GM19023 (cell line): Measurements from ENCODE around the gene LILRB1.
A peak's percentile ranks its signal among the peaks of the same experiment; 100 is the strongest.
"Not testable (repeated sequence)": the region's sequence is repeated elsewhere in the genome, so short reads cannot be mapped to it uniquely, and the experiment has no call there.

Experiments
- ATAC-seq: cut with Tn5 transposase; IDR thresholded peaks from one replicate; pipeline ENCODE4 v1.9.1; 2021; ENCODE audit warnings: mild to moderate bottlenecking, moderate library complexity; ENCODE audit not compliant: unreplicated experiment

Gene LILRB1

DNA sequence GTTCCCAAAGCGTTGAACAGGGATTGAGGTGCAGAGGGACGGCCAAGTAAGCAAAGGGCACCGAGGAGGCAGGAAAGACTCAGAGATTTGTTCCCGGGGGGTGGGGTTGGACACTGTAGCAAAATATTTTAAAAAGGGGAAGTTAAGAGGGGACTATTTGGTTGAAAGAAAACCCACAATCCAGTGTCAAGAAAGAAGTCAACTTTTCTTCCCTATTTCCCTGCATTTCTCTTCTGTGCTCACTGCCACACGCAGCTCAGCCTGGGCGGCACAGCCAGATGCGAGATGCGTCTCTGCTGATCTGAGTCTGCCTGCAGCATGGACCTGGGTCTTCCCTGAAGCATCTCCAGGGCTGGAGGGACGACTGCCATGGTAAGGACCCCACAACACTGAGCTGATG lies at the start of gene LILRB1:
LILRB1 (plus strand) TSS at position 223 of the 400 bp plus-strand sequence. CDS start 590 bp downstream, outside the sequence.
- ATAC-seq = not testable (repeated sequence)

DNA sequence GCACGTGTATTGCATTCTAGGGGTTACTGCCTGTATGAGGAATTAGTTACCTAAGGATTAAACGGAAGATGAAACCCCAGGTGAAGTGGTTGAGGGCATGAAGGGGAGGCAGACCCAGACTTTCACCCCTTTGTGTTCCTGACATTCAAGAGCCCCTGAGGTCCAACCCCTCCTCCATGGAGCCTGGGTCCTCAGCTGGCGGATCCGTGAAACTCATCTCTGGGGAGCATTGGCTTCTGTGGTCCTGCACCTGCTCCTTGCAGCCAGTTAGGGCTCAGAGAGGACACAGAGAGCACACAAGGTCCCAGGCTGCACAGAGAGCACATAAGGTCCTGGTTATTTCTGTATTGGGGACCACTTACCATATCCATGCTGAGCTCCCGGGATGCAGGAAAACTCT lies 43.9 kb upstream of the LILRB1 start:
- ATAC-seq = no peak

DNA sequence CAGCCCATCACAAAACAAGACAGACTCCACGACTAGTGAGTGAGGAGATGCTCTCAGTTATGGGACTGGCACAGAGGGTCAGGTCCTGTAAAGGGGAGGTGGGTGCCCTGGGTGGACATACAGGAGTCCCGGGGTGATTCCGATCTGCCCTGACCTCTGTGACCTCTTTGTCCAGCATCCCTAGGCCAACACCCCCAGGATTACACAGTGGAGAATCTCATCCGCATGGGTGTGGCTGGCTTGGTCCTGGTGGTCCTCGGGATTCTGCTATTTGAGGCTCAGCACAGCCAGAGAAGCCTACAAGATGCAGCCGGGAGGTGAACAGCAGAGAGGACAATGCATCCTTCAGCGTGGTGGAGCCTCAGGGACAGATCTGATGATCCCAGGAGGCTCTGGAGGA lies 43.3 kb upstream of the LILRB1 start:
- ATAC-seq = no peak

DNA sequence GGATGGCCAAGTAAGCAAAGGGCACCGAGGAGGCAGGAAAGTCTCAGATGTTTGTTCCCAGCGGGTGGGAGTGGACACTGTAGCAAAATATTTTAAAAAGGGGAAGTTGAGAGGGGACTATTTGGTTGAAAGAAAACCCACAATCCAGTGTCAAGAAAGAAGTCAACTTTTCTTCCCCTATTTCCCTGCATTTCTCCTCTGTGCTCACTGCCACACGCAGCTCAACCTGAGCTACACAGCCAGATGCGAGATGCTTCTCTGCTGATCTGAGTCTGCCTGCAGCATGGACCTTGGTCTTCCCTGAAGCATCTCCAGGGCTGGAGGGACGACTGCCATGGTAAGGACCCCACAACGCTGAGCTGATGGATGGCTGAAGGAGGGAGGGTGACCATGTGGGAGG lies 36.8 kb upstream of the LILRB1 start, which contains the start of gene LILRA1:
LILRA1 (plus strand) TSS at position 188 of the 400 bp plus-strand sequence. CDS start 613 bp downstream, outside the sequence.
- not testable (repeated sequence) for ATAC-seq

DNA sequence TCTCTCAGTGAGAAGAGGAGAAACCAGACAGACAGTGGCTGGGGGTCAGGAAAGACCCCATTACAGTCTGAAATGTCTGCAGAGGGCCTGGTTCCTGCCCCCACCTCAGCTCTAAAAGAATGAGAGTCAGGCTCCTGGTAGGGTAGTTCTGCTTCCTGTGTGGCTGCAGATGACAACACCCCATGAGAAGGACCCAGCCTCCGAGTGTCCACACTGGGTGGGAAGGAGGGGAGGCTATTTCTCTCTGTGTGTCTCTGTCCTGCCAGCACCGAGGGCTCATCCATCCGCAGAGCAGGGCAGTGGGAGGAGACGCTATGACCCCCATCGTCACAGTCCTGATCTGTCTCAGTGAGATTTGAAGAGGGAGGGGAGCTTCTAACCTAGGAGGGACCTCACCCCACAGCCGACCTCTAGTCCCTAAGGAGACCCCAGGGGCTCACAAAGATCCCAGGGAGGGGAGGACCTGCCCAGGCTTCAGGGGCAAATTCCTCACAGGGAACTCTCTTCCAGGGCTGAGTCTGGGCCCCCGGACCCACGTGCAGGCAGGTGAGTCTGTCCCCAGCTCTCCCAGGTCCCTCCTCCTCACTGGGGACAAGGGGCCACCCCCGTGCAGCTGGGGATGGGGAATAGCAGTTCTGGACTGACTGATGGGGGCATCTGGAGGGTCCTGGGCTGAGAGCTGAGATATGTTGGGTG lies 36.2 kb upstream of the LILRB1 start:
- not testable (repeated sequence) for ATAC-seq

DNA sequence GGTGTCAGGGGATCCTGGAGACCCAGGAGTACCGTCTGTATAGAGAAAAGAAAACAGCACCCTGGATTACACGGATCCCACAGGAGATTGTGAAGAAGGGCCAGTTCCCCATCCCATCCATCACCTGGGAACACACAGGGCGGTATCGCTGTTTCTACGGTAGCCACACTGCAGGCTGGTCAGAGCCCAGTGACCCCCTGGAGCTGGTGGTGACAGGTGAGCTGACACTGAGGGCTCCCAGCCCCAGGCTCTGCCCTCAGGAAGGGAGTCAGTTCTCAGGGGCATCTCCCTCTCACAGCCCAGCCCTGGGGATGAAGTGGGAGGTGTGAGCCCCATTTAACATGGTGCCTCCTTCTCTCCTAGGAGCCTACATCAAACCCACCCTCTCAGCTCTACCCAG lies 35.5 kb upstream of the LILRB1 start:
- ATAC-seq = no peak

DNA sequence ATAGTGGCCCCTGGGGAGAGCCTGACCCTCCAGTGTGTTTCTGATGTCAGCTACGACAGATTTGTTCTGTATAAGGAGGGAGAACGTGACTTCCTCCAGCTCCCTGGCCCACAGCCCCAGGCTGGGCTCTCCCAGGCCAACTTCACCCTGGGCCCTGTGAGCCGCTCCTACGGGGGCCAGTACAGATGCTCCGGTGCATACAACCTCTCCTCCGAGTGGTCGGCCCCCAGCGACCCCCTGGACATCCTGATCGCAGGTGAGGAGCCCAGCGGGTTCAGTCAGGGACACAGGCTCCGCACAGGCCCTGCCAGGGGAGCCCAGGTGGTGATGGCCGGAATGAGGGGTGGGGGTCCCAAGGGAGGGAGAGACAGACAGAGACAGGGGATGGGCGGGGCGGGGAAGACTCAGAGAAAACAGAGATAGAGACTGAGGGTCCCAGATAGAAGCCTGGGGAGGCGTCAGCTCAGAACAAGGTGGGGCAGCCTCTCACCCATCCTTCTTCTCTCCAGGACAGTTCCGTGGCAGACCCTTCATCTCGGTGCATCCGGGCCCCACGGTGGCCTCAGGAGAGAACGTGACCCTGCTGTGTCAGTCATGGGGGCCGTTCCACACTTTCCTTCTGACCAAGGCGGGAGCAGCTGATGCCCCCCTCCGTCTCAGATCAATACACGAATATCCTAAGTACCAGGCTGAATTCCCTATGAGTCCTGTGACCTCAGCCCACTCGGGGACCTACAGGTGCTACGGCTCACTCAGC lies 34.4 kb upstream of the LILRB1 start:
- not testable (repeated sequence) for ATAC-seq

DNA sequence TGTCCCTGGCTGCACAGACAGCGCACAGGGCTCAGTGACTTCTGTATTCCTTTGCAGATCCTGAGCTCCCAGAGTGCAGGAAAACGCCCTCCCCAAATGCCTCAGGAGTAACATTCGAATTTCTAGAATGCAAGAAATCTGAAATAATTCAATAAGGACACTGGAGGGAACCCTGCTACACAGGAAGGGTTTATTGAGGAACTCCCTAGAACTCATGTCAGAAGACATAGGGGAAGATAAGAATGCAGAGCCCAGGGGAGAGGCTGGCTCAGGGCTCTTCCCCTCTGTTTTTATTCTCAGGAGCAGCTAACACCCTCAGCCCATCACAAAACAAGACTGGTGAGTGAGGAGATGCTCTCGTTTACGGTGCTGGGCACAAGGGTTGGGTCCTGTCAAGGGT lies 30.1 kb upstream of the LILRB1 start:
- no peak for ATAC-seq

DNA sequence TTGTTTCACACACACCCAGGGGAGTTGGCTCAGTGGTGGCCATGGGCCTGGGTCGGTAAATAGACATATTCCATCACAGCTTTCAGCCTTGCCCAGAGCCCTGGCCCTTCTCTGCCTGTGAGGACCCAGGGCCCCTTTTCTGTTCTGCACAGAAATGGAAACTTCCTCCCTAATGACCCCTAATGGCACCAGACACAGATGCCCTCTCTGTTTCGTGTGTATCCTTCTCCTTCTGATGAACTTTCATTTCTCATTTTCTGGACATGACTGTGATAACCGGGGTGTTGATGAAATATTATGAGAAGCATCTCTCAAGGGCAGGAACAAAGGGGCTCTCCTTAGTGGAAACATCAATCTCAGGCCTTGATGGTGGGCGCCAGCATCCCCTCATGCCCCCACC lies 24.1 kb upstream of the LILRB1 start:
- no peak for ATAC-seq

DNA sequence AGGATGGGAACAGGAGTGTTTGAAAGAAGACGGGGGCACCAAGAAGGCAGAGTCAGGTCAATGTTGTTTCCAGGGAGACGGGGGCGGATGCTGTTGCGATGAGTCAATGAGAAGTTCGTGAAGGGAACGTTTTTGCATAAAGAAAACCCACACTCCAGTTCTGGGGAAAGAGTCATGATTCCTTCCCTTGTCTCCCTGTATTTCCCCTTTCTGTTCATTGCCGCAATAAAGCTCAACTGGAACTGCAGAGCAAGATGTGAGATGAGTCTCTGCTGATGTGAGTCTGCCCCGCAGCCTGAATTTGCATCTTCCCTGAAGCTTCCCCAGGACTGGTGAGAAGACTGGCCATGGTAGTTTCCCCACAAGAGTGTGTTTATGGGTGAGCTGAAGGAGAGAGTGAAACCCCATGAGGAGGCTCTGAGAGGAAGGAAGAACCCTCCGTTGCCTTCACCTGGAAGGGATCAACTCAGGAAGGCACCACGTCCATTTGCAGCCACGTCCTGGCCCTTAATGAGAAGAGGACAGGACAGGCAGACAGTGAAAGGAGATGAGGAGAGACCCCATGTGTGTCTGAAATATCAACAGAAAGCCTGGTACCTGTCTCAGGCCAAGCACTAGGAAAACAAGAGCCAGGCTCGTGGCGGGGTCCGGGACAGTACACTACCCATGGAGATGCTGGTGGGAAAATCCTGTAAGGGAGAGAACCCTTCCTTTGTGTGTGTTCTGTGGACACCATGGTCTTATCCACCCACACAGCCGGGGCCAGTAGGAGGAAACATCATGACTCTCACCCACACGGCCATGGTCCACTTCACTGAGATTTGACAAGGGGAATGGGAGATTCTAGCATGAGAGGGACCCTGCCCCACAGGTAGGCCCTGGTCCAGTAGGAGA lies 23.1 kb upstream of the LILRB1 start:
- peak; percentile 79 for ATAC-seq

DNA sequence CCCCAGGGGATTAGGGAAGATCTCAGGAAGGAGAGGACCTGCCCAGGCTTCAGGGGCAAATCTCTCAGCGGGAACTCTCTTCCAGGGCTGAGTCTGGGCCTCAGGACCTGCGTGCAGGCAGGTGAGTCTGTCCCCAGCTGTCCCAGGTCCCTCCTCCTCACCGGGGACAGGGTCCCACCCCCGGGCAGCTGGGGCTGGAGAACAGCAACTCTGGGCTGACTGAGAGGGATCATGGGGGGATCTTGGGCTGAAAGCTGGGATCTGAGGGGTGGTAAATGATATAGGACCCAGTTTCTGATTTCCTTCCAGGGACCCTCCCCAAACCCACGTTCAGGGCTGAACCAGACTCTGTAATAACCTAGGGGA lies 22.5 kb upstream of the LILRB1 start:
- no peak for ATAC-seq

DNA sequence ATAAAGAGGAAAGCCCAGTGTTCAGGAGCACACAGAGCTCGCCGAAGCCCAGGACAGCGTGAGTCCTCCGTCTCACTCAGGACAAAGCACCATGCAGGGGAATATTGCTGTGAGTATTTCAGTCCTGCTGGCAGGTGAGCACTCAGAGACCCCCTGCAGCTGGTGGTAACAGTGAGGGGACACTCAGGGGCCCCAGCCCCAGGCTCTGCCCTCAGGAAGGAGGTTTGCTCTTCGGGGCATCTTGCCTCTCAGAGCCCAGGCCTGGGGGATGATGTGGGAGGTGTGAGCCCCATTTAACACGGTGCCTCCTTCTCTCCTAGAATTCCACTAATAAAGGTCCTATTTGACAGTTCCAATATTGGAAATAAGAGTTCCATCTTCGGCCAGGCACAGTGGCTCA lies 22.1 kb upstream of the LILRB1 start:
- no peak for ATAC-seq

DNA sequence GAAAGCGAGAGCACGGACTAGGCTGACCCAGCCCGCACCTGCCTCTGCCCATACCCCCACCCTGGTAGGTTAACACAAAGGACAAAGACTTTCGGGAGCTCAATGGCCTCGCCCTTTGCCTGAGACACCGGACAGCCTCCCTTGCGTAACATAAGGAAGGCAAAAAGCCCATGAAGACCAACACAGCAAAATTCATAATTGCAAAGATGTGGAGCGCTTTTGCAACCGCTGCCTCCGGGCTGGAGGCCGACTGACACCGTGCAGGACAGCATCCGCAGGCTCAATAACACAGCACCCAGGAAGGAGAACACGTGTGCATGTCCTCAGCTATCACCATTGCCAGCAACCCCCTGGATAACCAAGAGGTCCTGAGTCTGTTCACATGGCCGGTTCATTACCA lies 21.5 kb upstream of the LILRB1 start:
- ATAC-seq = no peak

DNA sequence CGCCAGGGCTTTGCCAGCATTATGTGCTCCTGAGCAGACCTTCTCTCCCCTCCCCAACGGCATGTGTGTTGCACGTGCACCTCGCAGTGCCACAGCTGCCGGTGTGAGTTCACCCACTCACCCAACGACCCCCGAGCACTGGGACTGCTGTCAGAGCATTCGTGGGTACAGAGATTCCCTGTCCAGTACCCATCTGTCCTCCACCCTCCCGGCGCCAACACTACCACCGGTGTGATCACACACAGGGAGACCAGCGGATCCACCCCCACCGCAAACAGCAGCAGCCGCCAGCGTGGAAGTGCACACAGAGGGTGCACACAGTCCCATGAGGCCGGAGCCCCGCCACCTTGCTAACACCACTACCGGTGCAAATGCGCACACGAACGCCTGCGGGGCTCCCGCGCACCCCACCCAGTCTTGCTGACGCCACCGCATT lies 20.9 kb upstream of the LILRB1 start:
- ATAC-seq = no peak

DNA sequence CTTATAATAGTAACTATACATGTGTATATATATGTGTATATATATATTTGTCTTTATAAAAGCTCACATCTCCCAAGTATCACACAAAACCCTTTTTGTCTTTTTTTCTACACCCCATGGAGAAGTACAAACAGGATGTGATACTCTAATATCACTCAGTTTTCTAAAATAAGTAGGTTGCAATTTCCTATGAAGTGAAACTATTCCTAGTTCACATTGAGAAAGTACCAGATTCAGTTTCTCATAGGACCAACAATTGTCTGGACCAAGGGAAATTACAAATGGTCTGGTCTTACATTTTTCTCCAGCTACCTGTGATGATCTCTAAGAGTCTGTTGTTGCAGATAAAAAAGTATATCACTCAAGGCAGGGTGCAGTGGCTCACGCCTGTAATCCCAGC lies 17.9 kb upstream of the LILRB1 start:
- no peak for ATAC-seq

DNA sequence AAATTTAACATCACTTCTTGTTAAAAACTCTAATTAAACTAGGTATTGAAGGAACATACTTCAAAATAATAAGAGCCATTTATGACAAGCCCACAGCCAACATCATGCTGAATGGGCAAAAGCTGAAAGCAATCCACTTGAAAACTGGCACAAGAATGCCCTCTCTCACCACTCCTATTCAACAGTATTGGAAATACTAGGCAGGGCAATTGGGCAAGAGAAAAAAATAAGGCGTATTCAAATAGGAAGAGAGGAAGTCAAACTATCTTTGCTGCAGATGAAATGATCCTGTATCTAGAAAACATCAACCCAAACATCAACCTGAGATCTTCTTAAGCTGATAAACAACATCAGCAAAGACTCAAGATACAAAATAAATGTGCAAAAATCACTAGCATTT lies 15.6 kb upstream of the LILRB1 start:
- ATAC-seq = no peak

DNA sequence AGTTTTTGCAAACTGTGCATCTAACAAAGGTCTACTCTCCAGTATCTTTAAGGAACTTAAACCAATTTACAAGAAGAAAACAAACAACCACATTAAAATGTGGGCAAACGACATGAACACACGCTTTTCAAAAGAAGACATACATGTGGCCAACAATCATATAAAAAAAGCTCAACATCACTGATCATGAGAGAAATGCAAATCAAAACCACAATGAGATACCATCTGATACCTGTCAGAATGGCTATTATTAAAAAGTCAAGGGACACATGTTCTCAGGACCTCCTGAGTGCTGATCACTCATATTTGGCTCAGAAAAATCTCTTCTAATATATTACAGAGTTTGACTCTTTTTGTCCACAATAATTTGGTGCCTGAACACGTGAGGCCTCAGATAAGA lies 14.2 kb upstream of the LILRB1 start:
- ATAC-seq = no peak

DNA sequence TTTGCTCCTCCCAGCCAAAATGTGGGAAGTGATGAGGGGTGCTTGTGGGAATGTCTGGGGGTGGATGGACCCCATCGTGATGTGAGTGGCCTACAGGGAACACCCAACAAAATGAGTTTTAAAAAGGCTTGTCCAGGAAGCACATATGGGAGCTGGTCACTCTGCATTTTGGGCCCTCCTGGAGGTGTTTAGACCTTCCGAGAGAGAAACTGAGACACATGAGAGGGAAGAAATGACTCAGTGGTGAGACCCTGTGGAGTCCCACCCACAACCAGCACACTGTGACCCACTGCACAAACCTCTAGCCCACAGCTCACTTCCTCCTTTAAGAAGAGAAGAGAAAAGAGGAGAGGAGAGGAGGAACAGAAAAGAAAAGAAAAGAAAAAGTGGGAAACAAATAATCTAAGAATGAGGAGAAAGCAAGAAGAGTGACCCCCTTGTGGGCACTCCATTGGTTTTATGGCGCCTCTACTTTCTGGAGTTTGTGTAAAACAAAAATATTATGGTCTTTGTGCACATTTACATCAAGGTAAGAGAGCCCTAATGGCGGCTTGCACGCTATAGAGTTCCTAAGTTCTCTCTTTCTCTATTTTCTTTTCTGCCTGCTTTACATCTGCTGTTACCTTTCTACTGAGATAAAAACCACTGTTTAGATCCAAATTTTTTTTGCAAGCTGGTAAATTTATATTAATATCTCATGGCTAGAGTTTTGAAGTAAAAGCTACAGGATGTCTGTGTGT lies 13.3 kb upstream of the LILRB1 start:
- ATAC-seq = peak; percentile 91

DNA sequence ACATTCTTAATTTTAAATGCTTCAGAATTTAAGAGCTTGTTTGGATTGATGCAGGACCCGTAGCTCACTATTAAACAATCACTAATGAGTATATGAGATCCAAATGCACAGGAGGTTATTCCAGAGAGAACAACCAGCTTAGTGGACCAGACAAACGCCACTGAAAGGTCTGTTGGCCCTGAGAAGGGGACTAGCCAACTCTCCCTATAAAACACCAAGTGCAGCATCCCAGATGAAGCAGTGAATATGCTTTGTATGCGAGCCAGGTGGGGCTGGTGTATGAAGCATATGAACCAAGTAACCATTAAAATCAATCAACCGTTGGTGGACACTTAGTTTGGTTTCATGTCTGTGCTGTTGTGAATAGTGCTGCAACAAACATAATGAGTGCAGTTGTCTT lies 9.8 kb upstream of the LILRB1 start:
- ATAC-seq = no peak

DNA sequence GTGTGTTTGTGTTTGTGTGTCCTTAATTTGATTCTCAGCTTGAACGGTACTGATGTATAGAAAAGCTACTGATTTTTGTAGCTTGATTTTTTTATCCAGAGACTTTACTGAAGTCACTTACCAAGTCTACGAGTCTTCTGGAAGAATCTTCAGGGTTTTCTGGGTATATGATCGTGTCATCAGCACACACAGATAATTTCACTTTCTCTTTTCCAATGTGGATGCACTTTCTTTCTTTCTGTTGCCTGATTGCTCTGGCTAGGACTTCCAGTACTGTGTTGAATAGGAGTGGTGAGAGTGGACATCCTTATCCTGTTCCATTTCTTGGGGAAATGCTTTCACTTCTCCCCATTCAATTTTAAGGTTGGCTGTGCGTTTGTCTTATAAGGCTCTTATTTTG lies 7.9 kb upstream of the LILRB1 start:
- no peak for ATAC-seq

DNA sequence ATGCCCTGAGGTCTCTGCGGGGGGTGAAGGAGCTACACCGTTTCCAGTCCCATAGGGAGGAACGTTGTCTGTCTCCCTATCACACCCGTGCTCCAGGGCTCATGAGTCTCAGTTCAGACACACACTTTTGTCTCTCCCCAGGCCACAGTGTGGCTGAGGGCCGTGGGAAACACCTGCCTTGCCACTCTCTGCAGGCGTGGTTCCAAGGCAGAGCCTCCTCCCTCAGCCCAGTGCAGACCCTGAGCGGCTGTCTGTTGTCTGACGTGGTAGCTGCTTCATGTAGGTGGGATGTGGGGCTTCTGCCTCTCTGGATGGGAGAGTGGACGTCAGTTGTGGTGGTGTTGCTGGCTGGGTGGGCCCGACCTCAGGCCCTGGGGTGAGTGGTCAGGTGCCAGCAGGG lies 6.0 kb upstream of the LILRB1 start:
- ATAC-seq = not testable (repeated sequence)
